Right lobe of liver (tissue), 6 donors: ENCODE data around the gene TFEB. TPM values are rescaled to one million over a fixed set of nuclear protein-coding genes. Genes with fewer than 3 reads are reported as not detected.

Experiments
- ATAC-seq, 4 donors: fragments of 200-7000 bp; cut with Tn5 transposase; one replicate each; pipeline ENCODE4 v1.9.1; 2020; ENCODE audit warnings: mild to moderate bottlenecking in 4 of 4, moderate library complexity in 4 of 4
- DNase-seq, 3 donors: peaks; one replicate each; pipeline ENCODE4 v3.0.0-alpha.2; 2020
- H3K27ac ChIP-seq, 3 donors: fragments of 200-600 bp; one replicate each; pipeline ENCODE4 v1.8.0; 2022
- H3K27me3 ChIP-seq, 2 donors: fragments of 200-600 bp; one replicate each; pipeline ENCODE4 v1.8.0; 2022
- H3K36me3 ChIP-seq, 4 donors: fragments of 200-600 bp; sonication (generic) in 1 of 4; one replicate each; pipeline versions ENCODE4 v1.5.1 to v1.8.0; 2017 to 2022; ENCODE audit warnings: control low read depth in 1 of 4
- H3K4me1 ChIP-seq, 4 donors: fragments of 200-600 bp; sonication (generic) in 1 of 4; one replicate each; pipeline versions ENCODE4 v1.5.1 to v1.8.0; 2017 to 2022; ENCODE audit warnings: control low read depth in 1 of 4
- H3K4me3 ChIP-seq, 3 donors: fragments of 200-600 bp; one replicate each; pipeline ENCODE4 v1.8.0; 2022
- H3K9me3 ChIP-seq, 4 donors: fragments of 200-600 bp; sonication (generic) in 1 of 4; one replicate each; pipeline versions ENCODE4 v1.5.1 to v1.8.0; 2017 to 2022; ENCODE audit warnings: control low read depth in 1 of 4
- POLR2A ChIP-seq: fragments of 450-650 bp; IDR thresholded peaks from one replicate; pipeline ENCODE4 v1.6.1; 2017; ENCODE audit warnings: antibody characterized with exemption, mild to moderate bottlenecking
- WGBS: methylation state at CpG from one replicate; pipeline ENCODE4 v1.1.6; 2018; ENCODE audit warnings: low coverage, low lambda C conversion rate; ENCODE audit not compliant: insufficient coverage; ENCODE audit errors: missing lambda C conversion rate; 5-methylcytosine and 5-hydroxymethylcytosine counted together
- intact Hi-C, 2 donors: fragments of 100-400 bp; cut with DNase I; formaldehyde crosslinking; loops; one replicate each; pipeline versions ENCODE4 v1.11.2 to v1.14.1; 2022
- total RNA-seq, 6 experiments: library from RNA; depleted of rRNA in 2 of 6; stranded (reverse); fragments of >200 nt in 2 of 6; fragmentation: NEBNext Ultra II Directional in 3 of 6; extraction: Animal tissue kit (Norgen Biotek cat#: 25700) in 3 of 6; gene quantifications; one replicate each; pipeline versions ENCODE4 v1.1.0 to v1.2.4, GENCODE V29; 2016 to 2023
- TF ChIP-seq, protein P1 (sequence below), 4 donors: fragments of 200-600 bp in 3 of 4; fragments of 450-650 bp in 1 of 4; IDR thresholded peaks; one replicate each; pipeline versions ENCODE4 v1.5.1 to v1.8.0; 2016 to 2022; ENCODE audit warnings: antibody characterized with exemption in 4 of 4, mild to moderate bottlenecking in 2 of 4
- donor health status: DM: no; HTN: yes; CAD: no.
- donor health status: DM: no; HTN: no; CAD: no.
- donor health status: DM: no; HTN: no; CAD: no.
- donor health status: DM: no; HTN: yes; CAD: no.
- donor health status: DM: no; HTN: yes; CAD: no.

Gene TFEB
- total RNA-seq, 6 experiments from 2014 or later, result 4.5 to 9.2 (median 6.6) TPM

DNA sequence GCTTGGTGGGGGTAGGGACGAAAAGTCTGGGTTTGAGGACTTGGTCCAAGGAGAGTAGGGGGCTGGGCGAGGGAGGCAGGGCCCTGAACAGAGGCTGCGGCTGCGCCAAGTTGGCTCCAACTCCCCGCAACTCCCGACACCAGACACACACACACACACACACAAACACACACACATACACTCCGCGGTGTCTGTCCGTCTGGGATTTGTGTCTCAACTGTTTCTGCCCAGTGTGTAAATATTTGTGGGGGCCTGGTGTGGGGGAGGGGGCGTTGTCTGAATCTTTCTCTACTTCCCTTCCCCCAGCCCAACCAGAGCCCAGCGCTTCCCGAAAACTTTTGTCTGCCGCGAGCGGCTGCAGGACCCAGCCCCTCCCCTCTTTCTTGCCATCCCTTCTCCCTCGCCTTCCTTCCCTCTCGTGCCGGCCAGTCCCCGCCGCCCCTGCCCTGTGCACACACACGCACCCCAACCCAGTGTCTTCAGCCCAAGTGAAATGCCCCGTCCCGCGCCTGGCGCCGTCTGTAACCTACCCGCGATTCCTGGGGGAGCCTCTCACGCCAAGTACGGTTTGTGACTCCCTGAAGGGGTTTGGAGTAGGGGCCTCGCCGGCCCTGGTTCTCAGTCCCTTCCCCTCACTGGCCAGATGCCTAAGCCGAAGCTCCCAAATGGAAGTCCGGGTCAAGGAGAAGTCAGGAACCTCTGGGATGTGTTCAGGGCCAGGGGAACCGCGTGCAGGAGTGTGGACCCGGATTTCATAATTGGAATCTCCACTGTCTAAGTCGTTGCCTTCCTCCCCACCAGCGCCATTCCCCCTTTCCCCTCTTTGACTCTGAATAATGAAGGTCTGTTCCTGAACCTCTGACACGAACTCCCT is 96.2 kb downstream of the TFEB start:
- ATAC-seq, result peak in 3 of 4 donors; percentile 4 to 8 (median 5)
- Histone ChIP-seq H3K4me1 (peaks cover 0 to 9% (median 4%) of the 10 kb centered on the region in 4 donors), H3K4me3 (peak overlapping the region in 2 of 3 donors; percentile 9 to 33), H3K9me3 (no peaks in the 10 kb centered on the region), H3K27ac (no peak overlapping the region), H3K27me3 (peaks cover 0 to 7% of the 10 kb centered on the region in 2 donors), H3K36me3 (no peaks in the 10 kb centered on the region)
- DNase-seq, result peak in 1 of 3 donors; percentile 55
- WGBS, result 18% methylated on average over 20 of the region's 40 CpGs
- TF ChIP-seq, protein P1, sequence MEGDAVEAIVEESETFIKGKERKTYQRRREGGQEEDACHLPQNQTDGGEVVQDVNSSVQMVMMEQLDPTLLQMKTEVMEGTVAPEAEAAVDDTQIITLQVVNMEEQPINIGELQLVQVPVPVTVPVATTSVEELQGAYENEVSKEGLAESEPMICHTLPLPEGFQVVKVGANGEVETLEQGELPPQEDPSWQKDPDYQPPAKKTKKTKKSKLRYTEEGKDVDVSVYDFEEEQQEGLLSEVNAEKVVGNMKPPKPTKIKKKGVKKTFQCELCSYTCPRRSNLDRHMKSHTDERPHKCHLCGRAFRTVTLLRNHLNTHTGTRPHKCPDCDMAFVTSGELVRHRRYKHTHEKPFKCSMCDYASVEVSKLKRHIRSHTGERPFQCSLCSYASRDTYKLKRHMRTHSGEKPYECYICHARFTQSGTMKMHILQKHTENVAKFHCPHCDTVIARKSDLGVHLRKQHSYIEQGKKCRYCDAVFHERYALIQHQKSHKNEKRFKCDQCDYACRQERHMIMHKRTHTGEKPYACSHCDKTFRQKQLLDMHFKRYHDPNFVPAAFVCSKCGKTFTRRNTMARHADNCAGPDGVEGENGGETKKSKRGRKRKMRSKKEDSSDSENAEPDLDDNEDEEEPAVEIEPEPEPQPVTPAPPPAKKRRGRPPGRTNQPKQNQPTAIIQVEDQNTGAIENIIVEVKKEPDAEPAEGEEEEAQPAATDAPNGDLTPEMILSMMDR (IDR thresholded peaks at IDR 0.05), result no peak
- no peak for TF ChIP-seq POLR2A
- intact Hi-C loops, result no loop called here

GRCh38 chr6:41638002-41638934 is 97.1 kb downstream of the TFEB start, which contains the start of gene MDFI:
Gene MDFI, plus strand, starts transcription at chr6:41638468. Its CDS starts 282 bp downstream, at chr6:41638750.
- TF ChIP-seq POLR2A, result no peak
- TF ChIP-seq, protein P1 (IDR thresholded peaks at IDR 0.05), result no peak
- Histone ChIP-seq H3K36me3 (no peaks in the 10 kb centered on the region), H3K4me1 (peaks cover 0 to 9% (median 4%) of the 10 kb centered on the region in 4 donors), H3K27ac (no peak within 1 kb of the TSS), H3K4me3 (peak within 1 kb of the TSS in 2 of 3 donors; percentile 9 to 33), H3K27me3 (peaks cover 0 to 7% of the 10 kb centered on the region in 2 donors), H3K9me3 (no peaks in the 10 kb centered on the region)
- ATAC-seq, result peak in 3 of 4 donors; percentile 6 to 28 (median 9)
- peak in 1 of 3 donors; percentile 6 for DNase-seq
- 3% methylated on average over 32 of the region's 86 CpGs for WGBS
- intact Hi-C loops, result no loop called here

DNA sequence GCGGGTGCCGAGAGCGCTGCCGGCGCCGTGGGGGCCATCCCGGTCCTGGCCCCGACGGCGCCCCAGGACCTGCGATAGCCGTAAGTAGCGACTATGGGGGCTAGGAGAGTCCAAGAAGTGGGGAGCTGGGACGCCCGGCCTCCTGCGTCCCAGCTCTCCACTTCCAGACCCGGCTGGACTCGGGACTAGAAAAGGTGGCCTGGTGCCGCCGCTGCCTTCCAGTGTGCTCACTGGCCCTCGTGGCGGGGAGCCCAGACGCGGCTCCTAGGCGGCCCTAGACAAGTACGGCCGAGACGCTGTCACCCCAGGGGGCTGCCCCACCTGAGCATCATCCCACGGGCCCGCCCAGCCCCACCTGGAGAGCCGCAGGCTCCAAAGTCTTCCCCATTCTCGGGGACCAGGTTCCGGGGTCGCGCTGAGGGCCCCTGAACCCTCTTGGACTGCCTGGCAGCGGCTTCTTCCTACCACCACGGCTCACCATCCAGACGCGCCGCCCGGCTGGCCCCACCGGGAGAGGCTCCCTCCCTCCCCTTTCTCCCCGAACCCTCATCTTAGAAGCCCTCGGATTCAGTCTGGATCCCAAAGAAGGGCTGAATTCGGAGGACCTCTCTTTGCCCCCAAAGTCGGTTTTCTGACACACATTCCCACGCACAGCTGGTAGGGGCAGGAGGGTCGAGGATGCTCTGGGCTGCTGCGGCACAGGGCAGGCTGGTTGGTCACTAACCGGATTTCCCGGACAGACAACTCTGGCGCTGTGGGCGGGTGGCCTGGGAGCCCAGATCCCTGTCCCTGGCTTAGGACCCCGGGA is 98.0 kb downstream of the TFEB start:
- ATAC-seq, result peak; percentile 10 to 37 (median 22)
- intact Hi-C loops, result no loop called here

More for the DNA sequence above, 98.0 kb downstream of the TFEB start:
- no peak for TF ChIP-seq POLR2A
- TF ChIP-seq, protein P1 (IDR thresholded peaks at IDR 0.05), result no peak
- H3K4me1 ChIP-seq, result peaks cover 0 to 9% (median 4%) of the 10 kb centered on the region in 4 donors
- peaks cover 0 to 7% of the 10 kb centered on the region in 2 donors for H3K27me3 ChIP-seq
- H3K9me3 ChIP-seq, result no peaks in the 10 kb centered on the region
- H3K36me3 ChIP-seq, result no peaks in the 10 kb centered on the region
- 9% methylated on average over 12 of the region's 54 CpGs for WGBS
- DNase-seq, result no peak
- H3K4me3 ChIP-seq, result no peak overlapping the region
- no peak overlapping the region for H3K27ac ChIP-seq
